ENCODE results near the gene CACNA1C. TPM values are rescaled to one million over a fixed set of nuclear protein-coding genes. Genes with fewer than 3 reads are reported as not detected.
A peak's percentile ranks its signal among the peaks of the same experiment; 100 is the strongest.

Gene CACNA1C
- total RNA-seq, 1 donor from 2014 or later = 1.3 TPM

DNA sequence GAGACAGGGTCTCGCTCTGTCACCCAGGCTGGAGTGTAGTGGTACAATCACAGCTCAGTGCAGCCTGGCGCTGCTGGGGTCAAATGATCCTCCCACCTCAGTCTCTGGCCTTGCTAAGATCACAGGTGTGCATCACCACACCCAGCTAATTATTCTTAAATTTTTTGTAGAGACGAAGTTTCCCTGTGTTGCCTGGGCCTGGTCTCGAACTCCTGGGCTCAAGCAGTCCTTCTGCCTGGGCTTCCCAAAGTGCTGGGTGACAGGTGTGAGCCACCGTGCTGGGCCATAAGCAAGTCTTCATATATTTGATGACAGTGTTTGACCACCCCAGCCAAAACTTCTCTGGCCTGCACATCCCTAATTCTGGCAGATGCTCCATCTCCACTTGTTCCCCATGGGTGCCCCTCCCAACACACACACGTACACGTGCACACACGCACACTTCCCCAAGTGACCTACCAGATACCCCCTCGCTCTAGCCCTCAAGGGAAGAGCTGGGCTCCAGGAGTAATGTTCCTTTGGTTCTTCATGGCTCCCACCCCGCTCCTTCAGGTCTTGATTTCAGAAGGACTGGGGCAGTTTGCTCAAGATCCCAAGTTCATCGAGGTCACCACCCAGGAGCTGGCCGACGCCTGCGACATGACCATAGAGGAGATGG lies 637.7 kb downstream of the CACNA1C start:
- peaks cover 17% of the 10 kb centered on the region for H3K27me3 ChIP-seq (ENCODE audit: control insufficient read depth, insufficient read depth, low read length)
- H3K4me3 ChIP-seq (ENCODE audit: low read depth, low read length) = no peak overlapping the region
- TF ChIP-seq, protein P1, sequence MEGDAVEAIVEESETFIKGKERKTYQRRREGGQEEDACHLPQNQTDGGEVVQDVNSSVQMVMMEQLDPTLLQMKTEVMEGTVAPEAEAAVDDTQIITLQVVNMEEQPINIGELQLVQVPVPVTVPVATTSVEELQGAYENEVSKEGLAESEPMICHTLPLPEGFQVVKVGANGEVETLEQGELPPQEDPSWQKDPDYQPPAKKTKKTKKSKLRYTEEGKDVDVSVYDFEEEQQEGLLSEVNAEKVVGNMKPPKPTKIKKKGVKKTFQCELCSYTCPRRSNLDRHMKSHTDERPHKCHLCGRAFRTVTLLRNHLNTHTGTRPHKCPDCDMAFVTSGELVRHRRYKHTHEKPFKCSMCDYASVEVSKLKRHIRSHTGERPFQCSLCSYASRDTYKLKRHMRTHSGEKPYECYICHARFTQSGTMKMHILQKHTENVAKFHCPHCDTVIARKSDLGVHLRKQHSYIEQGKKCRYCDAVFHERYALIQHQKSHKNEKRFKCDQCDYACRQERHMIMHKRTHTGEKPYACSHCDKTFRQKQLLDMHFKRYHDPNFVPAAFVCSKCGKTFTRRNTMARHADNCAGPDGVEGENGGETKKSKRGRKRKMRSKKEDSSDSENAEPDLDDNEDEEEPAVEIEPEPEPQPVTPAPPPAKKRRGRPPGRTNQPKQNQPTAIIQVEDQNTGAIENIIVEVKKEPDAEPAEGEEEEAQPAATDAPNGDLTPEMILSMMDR (IDR thresholded peaks at IDR 0.05; ENCODE audit: insufficient read depth, low read length, poor library complexity, severe bottlenecking) = no peak

DNA sequence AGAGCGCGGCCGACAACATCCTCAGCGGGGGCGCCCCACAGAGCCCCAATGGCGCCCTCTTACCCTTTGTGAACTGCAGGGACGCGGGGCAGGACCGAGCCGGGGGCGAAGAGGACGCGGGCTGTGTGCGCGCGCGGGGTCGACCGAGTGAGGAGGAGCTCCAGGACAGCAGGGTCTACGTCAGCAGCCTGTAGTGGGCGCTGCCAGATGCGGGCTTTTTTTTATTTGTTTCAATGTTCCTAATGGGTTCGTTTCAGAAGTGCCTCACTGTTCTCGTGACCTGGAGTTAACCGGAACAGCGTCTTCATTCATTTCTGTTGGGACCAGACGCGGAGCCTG lies 638.2 kb downstream of the CACNA1C start:
- H3K36me3 ChIP-seq (ENCODE audit: control insufficient read depth, insufficient read depth, low read length) = no peaks in the 10 kb centered on the region
- H3K4me3 ChIP-seq (ENCODE audit: low read depth, low read length) = peak overlapping the region; percentile 42
- no peak for DNase-seq (ENCODE audit: low read depth)
- peaks cover 17% of the 10 kb centered on the region for H3K27me3 ChIP-seq (ENCODE audit: control insufficient read depth, insufficient read depth, low read length)
- TF ChIP-seq, protein P1 (IDR thresholded peaks at IDR 0.05; ENCODE audit: insufficient read depth, low read length, poor library complexity, severe bottlenecking) = peak; percentile 26

More for the DNA sequence above, 637.7 kb downstream of the CACNA1C start:
- no peak for DNase-seq (ENCODE audit: low read depth)
- no peaks in the 10 kb centered on the region for H3K36me3 ChIP-seq (ENCODE audit: control insufficient read depth, insufficient read depth, low read length)

DNA sequence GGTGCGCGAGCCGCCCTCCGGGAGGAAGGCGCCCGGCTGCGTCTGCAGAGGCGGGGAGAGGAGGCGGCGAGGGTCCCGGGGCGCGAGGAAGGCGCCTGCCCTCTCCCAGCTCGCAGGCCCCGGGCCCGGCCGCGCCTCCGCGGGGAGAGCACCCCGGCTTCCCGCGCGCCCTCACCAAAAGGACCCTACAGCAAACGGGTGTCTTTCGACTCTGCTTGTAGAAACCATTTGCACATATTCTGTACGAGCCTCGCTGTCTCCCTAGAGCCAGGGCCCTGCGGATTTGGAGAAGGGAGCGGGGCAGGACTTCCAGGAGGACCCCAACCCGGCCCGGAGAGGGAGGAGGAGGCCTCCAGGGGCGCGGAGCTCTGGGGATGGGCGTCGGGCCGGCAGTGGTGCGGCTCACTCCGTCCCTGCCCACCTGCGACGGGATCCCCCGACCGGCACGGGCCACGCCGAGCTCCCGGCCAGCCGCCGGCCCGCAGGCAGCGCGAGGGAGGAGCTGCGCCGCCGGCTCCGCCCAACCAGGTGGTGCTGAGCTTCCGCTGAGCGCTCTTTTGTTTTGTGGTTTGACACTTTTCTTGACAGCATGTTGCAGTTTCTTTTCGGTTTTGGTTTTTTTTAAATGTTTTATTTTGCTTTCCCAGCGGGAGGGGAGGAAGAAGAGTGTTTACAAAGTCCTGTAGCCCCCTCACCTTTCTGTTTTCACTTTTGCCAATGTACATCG lies 638.7 kb downstream of the CACNA1C start:
- DNase-seq (ENCODE audit: low read depth) = no peak
- TF ChIP-seq, protein P1 (IDR thresholded peaks at IDR 0.05; ENCODE audit: insufficient read depth, low read length, poor library complexity, severe bottlenecking) = no peak
- H3K4me3 ChIP-seq (ENCODE audit: low read depth, low read length) = peak overlapping the region; percentile 42
- peaks cover 17% of the 10 kb centered on the region for H3K27me3 ChIP-seq (ENCODE audit: control insufficient read depth, insufficient read depth, low read length)
- H3K36me3 ChIP-seq (ENCODE audit: control insufficient read depth, insufficient read depth, low read length) = no peaks in the 10 kb centered on the region

DNA sequence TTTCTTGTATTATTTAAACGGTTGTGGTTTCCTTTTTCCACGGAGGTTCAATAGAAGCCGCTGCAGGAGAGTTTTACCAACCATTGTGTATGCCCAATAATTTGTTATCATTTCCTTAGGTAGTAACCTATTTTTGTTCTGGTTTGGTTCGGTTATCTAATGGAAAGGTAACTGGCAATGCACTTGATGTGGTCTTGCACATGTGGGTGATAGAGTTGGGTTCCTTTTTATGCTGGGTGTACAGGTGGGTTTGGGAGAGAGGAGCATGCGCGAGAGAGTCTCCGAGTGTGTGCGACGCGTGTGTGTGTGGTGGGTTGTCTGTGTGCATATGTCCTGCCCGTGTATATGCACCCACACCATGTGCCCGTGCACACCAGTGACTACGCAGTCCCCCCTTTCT lies 639.3 kb downstream of the CACNA1C start:
- Histone ChIP-seq H3K27me3 (ENCODE audit: control insufficient read depth, insufficient read depth, low read length) (peaks cover 17% of the 10 kb centered on the region), H3K36me3 (ENCODE audit: control insufficient read depth, insufficient read depth, low read length) (no peaks in the 10 kb centered on the region), H3K4me3 (ENCODE audit: low read depth, low read length) (peak overlapping the region; percentile 42)
- no peak for DNase-seq (ENCODE audit: low read depth)
- TF ChIP-seq, protein P1 (IDR thresholded peaks at IDR 0.05; ENCODE audit: insufficient read depth, low read length, poor library complexity, severe bottlenecking) = no peak

DNA sequence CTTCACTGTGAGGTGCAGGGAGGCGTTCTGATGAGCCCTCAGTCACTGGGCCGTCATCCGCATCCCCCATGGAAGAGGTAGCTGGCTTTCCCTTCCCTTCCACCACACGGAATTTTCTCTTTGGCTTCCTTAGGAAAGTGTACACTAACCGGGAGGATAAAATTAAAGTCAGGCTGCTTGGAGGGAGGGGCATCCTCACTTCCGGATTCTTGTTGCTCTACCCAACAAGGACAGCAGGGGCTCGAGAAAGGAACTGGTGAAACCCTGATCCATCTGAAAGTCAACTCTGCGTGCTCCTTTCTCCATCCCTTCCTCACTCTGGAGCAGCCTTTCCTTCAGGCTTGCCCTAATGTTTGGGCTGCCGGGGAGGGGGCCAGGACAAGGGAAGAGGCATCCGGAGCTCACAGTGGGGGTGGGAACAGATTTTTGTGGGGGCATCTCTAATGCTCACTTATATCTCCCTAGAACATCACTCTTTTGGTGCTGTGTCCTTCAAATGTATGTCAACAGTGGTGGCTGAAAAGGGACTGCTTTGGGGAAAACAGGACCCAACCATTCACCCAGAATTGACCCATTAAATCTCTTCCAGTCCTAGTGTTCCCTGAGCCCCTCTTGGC lies 640.6 kb downstream of the CACNA1C start:
- Histone ChIP-seq H3K4me3 (ENCODE audit: low read depth, low read length) (no peak overlapping the region), H3K36me3 (ENCODE audit: control insufficient read depth, insufficient read depth, low read length) (no peaks in the 10 kb centered on the region), H3K27me3 (ENCODE audit: control insufficient read depth, insufficient read depth, low read length) (peaks cover 17% of the 10 kb centered on the region)
- no peak for DNase-seq (ENCODE audit: low read depth)
- TF ChIP-seq, protein P1 (IDR thresholded peaks at IDR 0.05; ENCODE audit: insufficient read depth, low read length, poor library complexity, severe bottlenecking) = no peak

All from kidney epithelial cell (primary cell).